ENCODE results near the gene CYTH3.
"Not testable (repeated sequence)": the region's sequence is repeated elsewhere in the genome, so short reads cannot be mapped to it uniquely, and the experiment has no call there.

Gene CYTH3

GRCh38 chr7:6232534-6232933, 39.9 kb downstream of the CYTH3 start:
- DNase-seq: no peak

- no peak for DNase-seq
Measured at GRCh38 chr7:6232116-6232515, 40.3 kb downstream of the CYTH3 start.

- DNase-seq: no peak
Measured at GRCh38 chr7:6231184-6231583, 41.2 kb downstream of the CYTH3 start.

DNA sequence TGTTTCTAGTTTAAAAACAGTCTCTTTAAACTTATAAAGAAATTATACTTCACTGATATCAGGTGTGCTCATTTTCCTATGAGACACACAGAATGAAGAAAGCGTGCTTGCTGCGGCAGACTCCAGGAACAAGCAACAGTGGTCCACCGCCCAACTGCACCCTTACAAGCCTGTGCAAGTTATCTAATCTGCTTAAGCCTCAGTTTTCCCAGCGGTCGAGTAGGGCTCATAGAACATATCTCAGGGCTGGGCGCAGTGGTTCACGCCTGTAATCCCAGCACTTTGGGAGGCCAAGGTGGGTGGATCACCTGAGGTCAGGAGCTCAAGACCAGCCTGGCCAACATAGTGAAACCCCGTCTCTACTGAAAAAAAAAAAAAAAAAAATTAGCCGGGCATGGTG, 43.1 kb downstream of the CYTH3 start:
- DNase-seq: not testable (repeated sequence)

DNA sequence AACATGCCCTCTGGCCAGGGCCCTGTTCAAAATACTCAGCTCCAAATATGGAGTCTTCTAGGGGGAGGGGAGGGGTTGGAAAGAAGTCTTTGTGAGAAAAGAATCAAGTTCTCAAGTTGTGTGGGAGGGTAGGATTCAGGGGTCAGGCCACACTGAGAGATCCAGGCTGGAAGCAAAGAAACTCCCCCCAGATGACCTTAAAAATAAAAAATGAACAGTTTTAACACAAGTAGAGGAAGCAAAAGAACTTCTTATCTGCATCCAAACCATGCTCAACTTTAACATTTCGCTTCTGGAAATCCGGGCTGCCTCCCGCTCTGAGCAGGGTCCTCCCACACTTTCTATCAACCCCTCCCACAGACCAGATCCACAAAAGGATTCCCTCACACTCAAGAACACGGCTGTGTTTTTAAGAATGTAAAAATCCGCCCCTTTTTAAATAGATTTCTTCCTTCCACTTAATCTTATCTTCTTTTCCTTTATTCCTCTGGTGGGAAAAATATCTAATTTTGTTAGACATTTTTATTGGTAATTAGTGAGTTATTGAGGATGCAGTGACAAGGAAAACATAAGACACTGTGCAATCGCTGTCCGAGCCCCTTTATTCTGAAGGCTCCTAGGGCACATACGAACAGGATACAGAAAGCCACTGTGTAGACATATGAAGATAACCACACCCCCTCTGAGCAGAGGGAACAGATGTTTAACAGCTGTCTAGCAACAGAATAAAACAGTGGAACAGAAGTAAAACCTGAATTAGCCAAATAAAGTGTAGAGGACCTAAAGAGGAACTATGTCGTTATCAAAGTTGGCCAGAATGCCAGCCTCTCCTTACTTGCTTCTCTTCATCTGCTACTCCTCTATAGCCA, 43.8 kb downstream of the CYTH3 start:
- DNase-seq: peak in 2 of 58 donors; percentile 5 to 28

GRCh38 chr7:6227294-6227846, 45.1 kb downstream of the CYTH3 start:
- no peak for DNase-seq

- no peak for DNase-seq
Measured at GRCh38 chr7:6226194-6226799, 46.1 kb downstream of the CYTH3 start.

DNA sequence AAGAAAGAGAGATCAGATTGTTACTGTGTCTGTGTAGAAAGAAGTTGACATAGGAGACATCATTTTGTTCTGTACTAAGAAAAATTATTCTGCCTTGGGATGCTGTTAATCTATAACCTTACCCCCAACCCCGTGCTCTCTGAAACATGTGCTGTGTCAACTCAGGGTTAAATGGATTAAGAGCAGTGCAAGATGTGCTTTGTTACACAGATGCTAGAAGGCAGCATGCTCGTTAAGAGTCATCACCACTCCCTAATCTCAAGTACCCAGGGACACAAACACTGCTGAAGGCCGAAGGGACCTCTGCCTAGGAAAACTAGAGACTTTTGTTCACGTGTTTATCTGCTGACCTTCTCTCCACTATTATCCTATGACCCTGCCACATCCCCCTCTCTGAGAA, 49.0 kb downstream of the CYTH3 start:
- DNase-seq: not testable (repeated sequence)

GRCh38 chr7:6223010-6223409, 49.4 kb downstream of the CYTH3 start:
- DNase-seq: not testable (repeated sequence)

DNA sequence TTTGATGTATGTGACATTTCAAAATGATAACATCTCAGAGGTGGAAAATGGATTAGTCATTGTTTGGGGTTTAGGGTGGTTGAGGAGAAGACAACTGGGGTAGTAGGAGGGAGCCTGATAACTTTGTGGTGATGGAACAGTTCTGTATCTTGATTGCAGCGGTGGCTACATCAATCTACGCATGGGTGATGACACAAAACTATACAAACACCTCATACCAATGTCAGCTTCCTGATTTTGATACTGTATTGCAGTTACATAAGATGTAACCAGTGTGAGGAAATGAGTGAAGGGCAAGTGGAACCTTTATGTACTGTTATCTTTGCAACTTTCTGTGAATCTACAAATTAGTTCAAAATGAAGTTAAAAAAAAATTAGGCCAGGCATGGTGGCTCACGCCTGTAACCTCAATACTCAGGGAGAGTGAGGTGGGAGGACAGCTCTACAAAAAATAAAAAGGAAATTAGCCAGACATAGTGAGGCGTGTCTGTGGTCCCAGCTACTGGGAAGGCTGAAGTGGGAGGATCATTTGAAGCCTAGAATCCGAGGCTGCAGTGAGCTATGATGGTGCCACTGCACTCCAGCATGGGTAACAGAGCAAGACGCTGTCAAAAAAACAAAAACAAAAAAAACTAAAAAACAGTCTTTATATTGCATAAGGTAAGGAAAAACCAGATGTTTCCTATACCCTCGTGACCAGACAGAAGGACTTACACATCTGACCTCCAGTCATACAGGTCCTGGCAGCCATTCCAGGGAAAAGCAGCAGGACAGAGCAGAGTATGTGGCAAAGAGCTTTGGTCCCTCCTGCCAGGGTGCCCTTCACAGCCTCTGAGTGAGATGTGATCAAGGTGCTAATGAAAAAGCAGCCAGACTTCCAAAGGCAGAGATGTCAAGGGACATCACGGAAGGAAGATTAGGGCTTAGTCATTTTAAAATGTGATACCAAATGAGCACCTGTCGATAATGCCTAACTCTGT, 50.8 kb downstream of the CYTH3 start:
- DNase-seq: no peak

GRCh38 chr7:6218329-6218728, 54.1 kb downstream of the CYTH3 start:
- DNase-seq: no peak

- DNase-seq: no peak
Measured at GRCh38 chr7:6212008-6212407, 60.4 kb downstream of the CYTH3 start.

- DNase-seq: no peak
Measured at GRCh38 chr7:6210621-6211372, 61.6 kb downstream of the CYTH3 start.

GRCh38 chr7:6209340-6209739, 63.1 kb downstream of the CYTH3 start:
- peak in 2 of 58 donors; percentile 5 to 9 for DNase-seq

GRCh38 chr7:6208573-6209328, 63.7 kb downstream of the CYTH3 start:
- no peak for DNase-seq

- DNase-seq: no peak
Measured at GRCh38 chr7:6205971-6206660, 66.3 kb downstream of the CYTH3 start.

DNA sequence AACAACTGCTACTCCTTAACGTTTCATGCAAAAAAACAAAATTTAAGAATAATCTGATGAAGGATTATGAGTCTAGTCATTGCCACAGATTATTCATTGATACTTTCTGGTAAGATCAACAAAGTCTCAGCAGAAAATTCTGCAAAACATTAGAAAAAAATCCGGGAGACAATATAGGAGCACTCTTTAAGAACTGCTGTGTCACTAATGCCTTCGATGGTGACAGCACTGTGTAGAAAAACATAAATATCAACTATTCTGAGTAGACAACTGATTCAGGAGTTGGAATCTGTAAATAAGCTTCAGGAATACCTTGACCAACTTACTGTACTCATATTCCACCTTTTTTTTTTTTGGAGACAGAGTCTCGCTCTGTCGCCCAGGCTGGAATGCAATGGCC, 69.0 kb downstream of the CYTH3 start:
- DNase-seq: no peak

GRCh38 chr7:6202117-6202516, 70.3 kb downstream of the CYTH3 start:
- no peak for DNase-seq

- DNase-seq: no peak
Measured at GRCh38 chr7:6200971-6201370, 71.5 kb downstream of the CYTH3 start.

All from anterior cingulate cortex (tissue), 58 donors.